IPS-20b (cell line): Measurements from ENCODE around the gene MMEL1.

Source experiments
- H3K27ac ChIP-seq: one replicate; pipeline ENCODE4 v1.5.1; 2013; ENCODE audit warnings: low read length
- H3K27me3 ChIP-seq: 2 replicates; pipeline ENCODE4 v1.6.1; 2013; ENCODE audit warnings: mild to moderate bottlenecking, low read length, inconsistent platforms; ENCODE audit not compliant: insufficient read depth
- H3K36me3 ChIP-seq: 2 replicates; pipeline ENCODE4 v1.6.1; 2013; ENCODE audit warnings: low read depth, mild to moderate bottlenecking, inconsistent platforms, low read length, moderate library complexity; ENCODE audit not compliant: insufficient read depth
- H3K4me1 ChIP-seq: 2 replicates; pipeline ENCODE4 v1.6.1; 2013; ENCODE audit warnings: mild to moderate bottlenecking, control low read depth, inconsistent platforms, low read length, moderate library complexity; ENCODE audit not compliant: insufficient read depth
- H3K4me3 ChIP-seq: 2 replicates; pipeline ENCODE4 v1.5.1; 2013; ENCODE audit warnings: mild to moderate bottlenecking, low read length, inconsistent platforms
- H3K9ac ChIP-seq: 2 replicates; pipeline ENCODE4 v1.6.1; 2013; ENCODE audit warnings: low read depth, mild to moderate bottlenecking, inconsistent platforms, low read length, moderate library complexity
- H3K9me3 ChIP-seq: 2 replicates; pipeline ENCODE4 v1.6.1; 2013; ENCODE audit warnings: mild to moderate bottlenecking, low read depth, low read length, inconsistent platforms; ENCODE audit not compliant: insufficient read depth

MMEL1 gene

GRCh38 chr1:2597441-2598328, 35.1 kb downstream of the MMEL1 start:
- no peak overlapping the region for H3K27ac ChIP-seq
- no peak overlapping the region for H3K4me3 ChIP-seq
- H3K9me3 ChIP-seq = no peaks in the 10 kb centered on the region
- no peak overlapping the region for H3K9ac ChIP-seq
- no peaks in the 10 kb centered on the region for H3K4me1 ChIP-seq
- no peaks in the 10 kb centered on the region for H3K36me3 ChIP-seq
- H3K27me3 ChIP-seq = no peaks in the 10 kb centered on the region

GRCh38 chr1:2596530-2597333, 36.1 kb downstream of the MMEL1 start:
- no peak overlapping the region for H3K27ac ChIP-seq
- H3K4me3 ChIP-seq = no peak overlapping the region
- no peaks in the 10 kb centered on the region for H3K4me1 ChIP-seq
- no peaks in the 10 kb centered on the region for H3K36me3 ChIP-seq
- no peak overlapping the region for H3K9ac ChIP-seq
- no peaks in the 10 kb centered on the region for H3K27me3 ChIP-seq
- H3K9me3 ChIP-seq = no peaks in the 10 kb centered on the region

- H3K36me3 ChIP-seq = no peaks in the 10 kb centered on the region
- H3K9ac ChIP-seq = no peak overlapping the region
- no peaks in the 10 kb centered on the region for H3K9me3 ChIP-seq
- H3K4me3 ChIP-seq = no peak overlapping the region
- no peaks in the 10 kb centered on the region for H3K27me3 ChIP-seq
- H3K4me1 ChIP-seq = no peaks in the 10 kb centered on the region
- no peak overlapping the region for H3K27ac ChIP-seq
Measured at GRCh38 chr1:2595812-2596529, 36.8 kb downstream of the MMEL1 start.

GRCh38 chr1:2595261-2595811, 37.5 kb downstream of the MMEL1 start:
- Histone ChIP-seq H3K27ac (no peak overlapping the region), H3K4me3 (no peak overlapping the region), H3K9ac (no peak overlapping the region), H3K36me3 (no peaks in the 10 kb centered on the region), H3K9me3 (no peaks in the 10 kb centered on the region), H3K4me1 (no peaks in the 10 kb centered on the region), H3K27me3 (no peaks in the 10 kb centered on the region)

GRCh38 chr1:2594641-2595131, 38.1 kb downstream of the MMEL1 start:
- H3K9ac ChIP-seq = no peak overlapping the region
- no peaks in the 10 kb centered on the region for H3K4me1 ChIP-seq
- H3K27me3 ChIP-seq = no peaks in the 10 kb centered on the region
- no peaks in the 10 kb centered on the region for H3K36me3 ChIP-seq
- no peak overlapping the region for H3K4me3 ChIP-seq
- H3K9me3 ChIP-seq = no peaks in the 10 kb centered on the region
- no peak overlapping the region for H3K27ac ChIP-seq

- Histone ChIP-seq H3K9me3 (no peaks in the 10 kb centered on the region), H3K4me3 (no peak overlapping the region), H3K27me3 (no peaks in the 10 kb centered on the region), H3K4me1 (no peaks in the 10 kb centered on the region), H3K9ac (no peak overlapping the region), H3K27ac (no peak overlapping the region), H3K36me3 (no peaks in the 10 kb centered on the region)
Measured at GRCh38 chr1:2594001-2594640, 38.7 kb downstream of the MMEL1 start.

- Histone ChIP-seq H3K4me1 (no peaks in the 10 kb centered on the region), H3K9ac (no peak overlapping the region), H3K36me3 (no peaks in the 10 kb centered on the region), H3K9me3 (no peaks in the 10 kb centered on the region), H3K27me3 (no peaks in the 10 kb centered on the region), H3K4me3 (no peak overlapping the region), H3K27ac (no peak overlapping the region)
Measured at GRCh38 chr1:2593251-2593878, 39.5 kb downstream of the MMEL1 start.

- no peaks in the 10 kb centered on the region for H3K27me3 ChIP-seq
- H3K4me3 ChIP-seq = no peak overlapping the region
- no peaks in the 10 kb centered on the region for H3K9me3 ChIP-seq
- no peaks in the 10 kb centered on the region for H3K36me3 ChIP-seq
- no peak overlapping the region for H3K9ac ChIP-seq
- no peak overlapping the region for H3K27ac ChIP-seq
- H3K4me1 ChIP-seq = no peaks in the 10 kb centered on the region
Measured at GRCh38 chr1:2592672-2593071, 40.1 kb downstream of the MMEL1 start.

GRCh38 chr1:2591581-2592261, 41.1 kb downstream of the MMEL1 start:
- Histone ChIP-seq H3K9ac (no peak overlapping the region), H3K27me3 (no peaks in the 10 kb centered on the region), H3K4me1 (no peaks in the 10 kb centered on the region), H3K9me3 (no peaks in the 10 kb centered on the region), H3K36me3 (no peaks in the 10 kb centered on the region), H3K27ac (no peak overlapping the region), H3K4me3 (no peak overlapping the region)

- Histone ChIP-seq H3K27me3 (no peaks in the 10 kb centered on the region), H3K4me1 (no peaks in the 10 kb centered on the region)
Measured at GRCh38 chr1:2591233-2591580, 41.6 kb downstream of the MMEL1 start.

More at GRCh38 chr1:2591233-2591580, 41.6 kb downstream of the MMEL1 start:
- no peaks in the 10 kb centered on the region for H3K9me3 ChIP-seq
- H3K4me3 ChIP-seq = no peak overlapping the region
- no peaks in the 10 kb centered on the region for H3K36me3 ChIP-seq
- no peak overlapping the region for H3K9ac ChIP-seq
- H3K27ac ChIP-seq = no peak overlapping the region
